Measurements from ENCODE around the gene NSMF.
"Not testable (repeated sequence)": the region's sequence is repeated elsewhere in the genome, so short reads cannot be mapped to it uniquely, and the experiment has no call there.

The NSMF gene

DNA sequence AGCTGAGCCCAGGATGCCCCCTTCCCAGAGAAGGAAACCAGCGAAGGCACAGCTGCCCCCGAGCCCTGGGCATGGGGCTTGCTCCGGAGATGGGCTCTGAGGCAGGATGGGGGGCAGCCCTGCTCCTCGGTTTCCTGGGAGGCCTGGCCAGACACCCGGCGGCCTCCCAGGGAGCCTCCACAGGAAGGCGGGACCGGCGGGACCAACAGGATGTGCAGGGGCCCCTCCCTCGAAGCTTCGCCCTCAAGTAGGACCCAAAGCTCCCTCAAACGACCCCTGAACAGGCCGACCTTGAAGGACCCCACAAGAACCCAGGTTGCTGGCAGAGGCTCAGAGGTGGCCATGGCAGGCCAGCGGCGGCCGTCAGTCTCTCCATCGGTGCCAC is 47.9 kb downstream of the NSMF start:
- Histone ChIP-seq H3K27me3 (peaks cover 58% of the 10 kb centered on the region), H3K27ac (no peak overlapping the region), H3K4me3 (ENCODE audit: low read depth in 1 of 2, low read length in 1 of 2) (no peak overlapping the region), H3K4me1 (ENCODE audit: control insufficient read depth in 1 of 2, insufficient read depth in 1 of 2, low read depth in 1 of 2, low read length in 1 of 2) (peaks cover 0 to 5% of the 10 kb centered on the region in 2 experiments), H3K9me3 (no peaks in the 10 kb centered on the region), H3K36me3 (no peaks in the 10 kb centered on the region)
- TF ChIP-seq, protein P1, sequence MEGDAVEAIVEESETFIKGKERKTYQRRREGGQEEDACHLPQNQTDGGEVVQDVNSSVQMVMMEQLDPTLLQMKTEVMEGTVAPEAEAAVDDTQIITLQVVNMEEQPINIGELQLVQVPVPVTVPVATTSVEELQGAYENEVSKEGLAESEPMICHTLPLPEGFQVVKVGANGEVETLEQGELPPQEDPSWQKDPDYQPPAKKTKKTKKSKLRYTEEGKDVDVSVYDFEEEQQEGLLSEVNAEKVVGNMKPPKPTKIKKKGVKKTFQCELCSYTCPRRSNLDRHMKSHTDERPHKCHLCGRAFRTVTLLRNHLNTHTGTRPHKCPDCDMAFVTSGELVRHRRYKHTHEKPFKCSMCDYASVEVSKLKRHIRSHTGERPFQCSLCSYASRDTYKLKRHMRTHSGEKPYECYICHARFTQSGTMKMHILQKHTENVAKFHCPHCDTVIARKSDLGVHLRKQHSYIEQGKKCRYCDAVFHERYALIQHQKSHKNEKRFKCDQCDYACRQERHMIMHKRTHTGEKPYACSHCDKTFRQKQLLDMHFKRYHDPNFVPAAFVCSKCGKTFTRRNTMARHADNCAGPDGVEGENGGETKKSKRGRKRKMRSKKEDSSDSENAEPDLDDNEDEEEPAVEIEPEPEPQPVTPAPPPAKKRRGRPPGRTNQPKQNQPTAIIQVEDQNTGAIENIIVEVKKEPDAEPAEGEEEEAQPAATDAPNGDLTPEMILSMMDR (IDR thresholded peaks at IDR 0.05): no peak

DNA sequence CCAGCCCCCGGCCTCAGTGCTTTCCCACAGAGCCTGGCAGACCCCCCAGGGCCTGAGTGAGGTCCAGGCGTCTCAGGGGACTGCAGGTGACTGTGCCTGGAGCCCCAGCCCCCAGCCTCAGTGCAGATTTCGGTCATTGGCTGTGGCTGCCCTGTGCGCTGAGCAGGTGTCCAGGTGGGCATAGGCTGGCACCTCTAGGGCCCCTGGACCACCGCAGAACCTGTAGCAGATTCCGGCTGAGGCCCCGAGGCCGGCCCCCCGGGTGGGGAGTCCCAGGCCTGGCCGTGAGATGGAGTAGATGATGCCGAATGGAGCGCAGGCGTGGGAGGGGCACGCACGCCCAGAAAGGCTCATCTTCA is 48.3 kb downstream of the NSMF start:
- TF ChIP-seq, protein P1 (IDR thresholded peaks at IDR 0.05): no peak
- H3K4me3 ChIP-seq (ENCODE audit: low read depth in 1 of 2, low read length in 1 of 2): no peak overlapping the region
- no peaks in the 10 kb centered on the region for H3K9me3 ChIP-seq
- H3K27me3 ChIP-seq: peaks cover 61% of the 10 kb centered on the region
- H3K27ac ChIP-seq: no peak overlapping the region
- H3K36me3 ChIP-seq: no peaks in the 10 kb centered on the region
- H3K4me1 ChIP-seq (ENCODE audit: control insufficient read depth in 1 of 2, insufficient read depth in 1 of 2, low read depth in 1 of 2, low read length in 1 of 2): peaks cover 0 to 5% of the 10 kb centered on the region in 2 experiments

- H3K4me3 ChIP-seq (ENCODE audit: low read depth in 1 of 2, low read length in 1 of 2); H3K27ac ChIP-seq; H3K4me1 ChIP-seq (ENCODE audit: control insufficient read depth in 1 of 2, insufficient read depth in 1 of 2, low read depth in 1 of 2, low read length in 1 of 2); H3K36me3 ChIP-seq; H3K9me3 ChIP-seq: not testable (repeated sequence)
- H3K27me3 ChIP-seq: peaks cover 67% of the 10 kb centered on the region
Measured at GRCh38 chr9:137410236-137410890, 48.8 kb downstream of the NSMF start.

DNA sequence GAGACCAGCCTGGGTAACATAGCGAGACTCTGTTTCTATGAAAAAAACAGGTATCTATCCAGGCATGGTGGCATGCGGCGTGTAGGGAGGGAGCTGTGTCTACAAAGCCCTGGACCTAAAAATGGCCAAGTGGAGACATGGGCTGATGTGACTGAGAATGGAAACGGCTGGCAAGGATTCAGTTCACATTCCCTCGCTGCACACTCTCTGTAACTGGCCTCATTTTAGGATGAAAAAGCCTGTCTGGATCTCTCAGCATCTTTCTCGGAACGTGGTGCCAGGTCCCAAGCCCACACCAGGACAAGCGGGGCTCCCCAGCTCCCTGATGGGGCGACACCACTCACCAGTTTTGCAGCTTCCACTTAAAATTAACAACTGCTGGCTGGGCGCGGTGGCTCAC is 49.6 kb downstream of the NSMF start:
- Histone ChIP-seq H3K27ac (no peak overlapping the region), H3K27me3 (peaks cover 70% of the 10 kb centered on the region), H3K4me1 (ENCODE audit: control insufficient read depth in 1 of 2, insufficient read depth in 1 of 2, low read depth in 1 of 2, low read length in 1 of 2) (peaks cover 0 to 5% of the 10 kb centered on the region in 2 experiments), H3K36me3 (no peaks in the 10 kb centered on the region), H3K9me3 (no peaks in the 10 kb centered on the region), H3K4me3 (ENCODE audit: low read depth in 1 of 2, low read length in 1 of 2) (no peak overlapping the region)
- TF ChIP-seq, protein P1 (IDR thresholded peaks at IDR 0.05): no peak

DNA sequence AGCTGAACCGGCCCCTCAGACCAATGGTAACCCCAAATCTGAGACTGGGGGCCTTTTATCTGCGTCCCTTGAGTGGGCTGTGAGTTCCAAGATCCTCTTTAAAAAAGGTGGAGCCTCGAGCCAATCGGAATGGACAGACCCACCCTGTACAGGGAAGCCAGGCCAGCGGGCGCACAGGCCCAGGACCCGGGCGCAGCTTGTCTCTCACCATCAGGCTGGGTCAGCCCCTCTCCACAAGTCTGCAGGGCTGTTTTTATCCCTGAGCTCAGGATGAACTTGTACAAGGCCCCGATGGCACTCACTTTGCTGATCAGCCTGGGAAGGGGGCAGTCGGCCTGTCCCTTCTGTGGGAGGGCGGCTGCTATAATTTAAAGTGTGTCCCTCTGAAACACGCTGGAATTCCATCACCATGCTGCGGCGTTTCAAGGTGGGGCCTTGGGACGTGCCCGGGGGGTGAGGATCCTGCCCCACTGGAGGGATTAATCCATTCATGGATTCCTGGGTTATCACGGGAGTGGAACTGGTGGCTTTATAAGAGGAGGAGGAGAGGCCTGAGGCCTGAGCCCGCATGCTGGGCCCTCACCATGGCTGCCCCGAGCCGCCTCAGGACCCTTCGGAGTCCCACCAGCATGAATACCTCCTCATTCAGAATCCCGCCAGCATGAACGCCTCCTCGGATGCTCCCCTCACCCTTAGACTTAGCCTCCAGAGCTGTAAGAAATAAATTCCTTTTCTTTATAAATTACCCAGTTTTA is 50.3 kb downstream of the NSMF start:
- TF ChIP-seq, protein P1 (IDR thresholded peaks at IDR 0.05): no peak
- peaks cover 0 to 5% of the 10 kb centered on the region in 2 experiments for H3K4me1 ChIP-seq (ENCODE audit: control insufficient read depth in 1 of 2, insufficient read depth in 1 of 2, low read depth in 1 of 2, low read length in 1 of 2)
- no peaks in the 10 kb centered on the region for H3K36me3 ChIP-seq
- no peak overlapping the region for H3K27ac ChIP-seq
- H3K27me3 ChIP-seq: peaks cover 70% of the 10 kb centered on the region
- no peaks in the 10 kb centered on the region for H3K9me3 ChIP-seq
- H3K4me3 ChIP-seq (ENCODE audit: low read depth in 1 of 2, low read length in 1 of 2): no peak overlapping the region

DNA sequence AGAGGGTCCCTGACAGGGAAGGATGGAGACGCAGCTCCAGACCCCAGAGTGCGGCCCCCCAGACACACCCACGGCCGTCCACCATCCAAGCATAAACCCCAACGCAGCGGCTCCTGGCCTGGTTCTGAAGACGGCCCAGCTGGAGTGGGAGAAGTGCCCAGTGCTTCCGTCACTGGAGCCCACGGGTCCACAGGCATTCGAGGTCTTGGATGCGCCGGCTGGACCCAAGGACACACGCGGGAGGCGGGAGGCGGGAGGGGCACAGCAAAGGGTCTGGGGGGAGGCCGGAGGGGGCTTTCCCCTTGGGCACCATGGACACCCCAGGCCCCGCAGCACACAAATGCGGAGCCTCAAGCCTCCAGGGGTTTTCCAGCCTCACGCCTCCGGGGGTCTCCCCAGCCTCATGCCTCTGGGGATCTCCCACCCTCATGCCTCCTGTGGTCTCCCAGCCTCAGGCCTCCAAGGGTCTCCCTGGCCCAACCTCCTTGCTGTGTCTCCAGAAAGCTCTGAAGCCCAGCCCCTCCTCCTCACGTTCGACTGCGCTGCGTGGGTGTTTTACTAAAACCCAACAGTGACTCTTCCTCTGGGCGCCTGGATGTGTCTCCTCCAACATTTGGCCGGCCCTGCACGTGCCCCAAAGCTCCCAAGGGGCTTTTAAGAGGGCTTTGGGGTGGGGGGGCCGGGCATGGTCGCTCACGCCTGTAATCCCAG is 51.4 kb downstream of the NSMF start:
- TF ChIP-seq, protein P1 (IDR thresholded peaks at IDR 0.05): no peak
- Histone ChIP-seq H3K4me3 (ENCODE audit: low read depth in 1 of 2, low read length in 1 of 2) (no peak overlapping the region), H3K4me1 (ENCODE audit: control insufficient read depth in 1 of 2, insufficient read depth in 1 of 2, low read depth in 1 of 2, low read length in 1 of 2) (peaks cover 0 to 5% of the 10 kb centered on the region in 2 experiments), H3K9me3 (no peaks in the 10 kb centered on the region), H3K27me3 (peaks cover 67% of the 10 kb centered on the region), H3K27ac (no peak overlapping the region), H3K36me3 (no peaks in the 10 kb centered on the region)

Measured in neutrophil (primary cell).